SK-N-DZ (cell line): Measurements from ENCODE around the gene SATB2. TPM values are rescaled to one million over a fixed set of nuclear protein-coding genes. Genes with fewer than 3 reads are reported as not detected.
A peak's percentile ranks its signal among the peaks of the same experiment; 100 is the strongest.

Experiments
- DNase-seq: peaks from one replicate; pipeline ENCODE4 v3.0.0-alpha.2; 2015; ENCODE audit warnings: low spot score
- polyA plus RNA-seq, 2 experiments: library from polyadenylated mRNA; depleted of rRNA; stranded (reverse); fragments of >200 nt; gene quantifications; 2 replicates each; pipeline ENCODE4 v1.2.3, GENCODE V29; 2014

Gene SATB2
- polyA plus RNA-seq (2014; cell fraction: cytosol; rRNA removed), result 13.0 and 13.4 TPM in 2 replicates
- polyA plus RNA-seq (2014; cell fraction: nucleus; rRNA removed), result 21.5 and 28.5 TPM in 2 replicates

GRCh38 chr2:199457147-199458008, at the start of gene SATB2:
TSS of gene SATB2 (minus strand) at chr2:199457939. CDS start at chr2:199456037, 1,902 bp downstream.
- DNase-seq, result peak; percentile 53

DNA sequence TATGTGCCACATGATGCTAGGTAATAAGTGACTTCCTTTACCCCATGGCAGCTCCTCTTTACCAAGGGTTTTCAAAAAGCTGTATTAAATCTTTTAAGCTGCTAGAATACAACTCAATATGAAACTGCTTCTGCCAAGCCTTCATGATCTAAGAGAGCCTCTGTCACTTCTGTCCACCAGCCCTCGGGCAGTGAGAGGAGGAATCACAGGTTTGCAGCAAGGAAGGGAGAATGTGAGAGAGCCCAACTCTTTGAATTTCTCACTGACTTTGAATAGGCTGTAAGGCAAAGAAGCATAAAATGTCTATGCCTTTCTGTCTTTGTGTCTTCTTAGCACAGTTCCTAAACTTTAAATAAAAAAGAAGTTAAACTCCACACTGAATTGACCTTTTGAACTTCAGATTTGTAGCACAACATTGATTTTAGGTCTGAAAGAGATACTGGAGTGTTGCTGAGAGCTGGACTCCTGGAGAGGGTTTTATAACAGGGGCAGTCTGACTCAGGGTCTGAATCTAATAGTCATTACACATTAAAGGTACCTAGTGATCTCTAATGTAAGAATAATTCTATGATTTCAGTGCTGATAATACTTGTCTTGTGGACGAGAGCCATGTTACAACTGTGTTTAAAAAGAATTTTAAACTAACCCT, 48.1 kb upstream of the SATB2 start:
- DNase-seq, result no peak

DNA sequence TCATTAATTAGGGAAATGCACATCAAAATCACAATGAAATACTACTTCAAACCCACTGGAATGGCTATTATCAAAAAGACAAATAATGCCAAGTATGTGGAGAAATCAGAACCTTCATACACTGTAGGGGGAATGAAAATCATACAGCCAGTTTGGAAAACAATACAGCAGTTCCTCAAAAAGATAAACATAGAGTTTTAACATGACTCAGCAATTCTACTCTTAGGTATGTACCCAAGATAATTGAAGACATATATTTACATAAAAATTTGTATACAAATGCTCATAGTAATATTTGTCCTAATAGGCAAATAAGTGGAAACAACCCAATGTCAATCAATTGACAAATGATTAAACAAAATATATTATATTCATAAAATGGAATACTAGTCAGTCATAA, 45.4 kb upstream of the SATB2 start:
- no peak for DNase-seq

GRCh38 chr2:199499005-199499404, 41.3 kb upstream of the SATB2 start:
- no peak for DNase-seq

DNA sequence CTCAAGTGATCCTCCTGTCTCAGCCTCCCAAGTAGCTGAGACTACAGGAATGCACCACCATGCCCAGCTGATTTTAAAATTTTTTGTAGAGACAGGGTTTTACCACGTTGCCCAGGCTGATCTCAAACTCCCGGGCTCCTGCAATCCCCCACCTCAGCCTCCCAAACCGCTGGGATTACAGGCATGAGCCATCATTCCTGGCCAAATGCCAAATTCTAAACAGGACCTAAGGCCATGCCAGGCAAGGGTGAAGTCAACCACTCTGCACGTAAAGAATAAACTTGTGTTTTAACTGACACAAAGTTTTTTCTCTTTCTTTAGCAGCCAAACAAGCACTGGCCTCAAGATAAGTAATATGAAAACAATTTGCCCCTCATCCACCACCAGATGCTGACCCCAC, 37.4 kb upstream of the SATB2 start:
- DNase-seq, result no peak

DNA sequence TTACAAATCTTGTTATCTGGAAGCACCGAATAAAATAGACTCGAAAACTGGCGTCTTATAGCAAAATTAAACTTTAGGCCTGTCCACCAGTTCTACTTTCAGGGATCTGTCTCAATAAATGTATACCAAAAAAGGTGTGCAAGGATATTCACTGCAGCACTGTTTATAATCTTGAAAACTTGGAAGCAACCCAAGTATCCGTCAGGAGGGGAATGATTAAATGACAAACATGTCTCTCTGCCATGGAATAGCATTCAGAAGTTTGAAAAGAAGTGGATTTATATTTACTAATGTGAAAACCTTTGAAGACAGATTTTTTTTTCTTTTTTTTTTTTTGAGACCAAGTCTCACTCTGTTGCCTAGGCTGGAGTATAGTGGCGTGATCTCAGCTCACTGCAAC, 32.3 kb upstream of the SATB2 start:
- DNase-seq, result no peak

- peak; percentile 43 for DNase-seq
These were observed 31.1 kb upstream of the SATB2 start for GRCh38 chr2:199488772-199489400.

- peak; percentile 72 for DNase-seq
These were observed 28.1 kb upstream of the SATB2 start for GRCh38 chr2:199485732-199486335.

- peak; percentile 58 for DNase-seq
These were observed 27.2 kb upstream of the SATB2 start for GRCh38 chr2:199484927-199485326.

DNA sequence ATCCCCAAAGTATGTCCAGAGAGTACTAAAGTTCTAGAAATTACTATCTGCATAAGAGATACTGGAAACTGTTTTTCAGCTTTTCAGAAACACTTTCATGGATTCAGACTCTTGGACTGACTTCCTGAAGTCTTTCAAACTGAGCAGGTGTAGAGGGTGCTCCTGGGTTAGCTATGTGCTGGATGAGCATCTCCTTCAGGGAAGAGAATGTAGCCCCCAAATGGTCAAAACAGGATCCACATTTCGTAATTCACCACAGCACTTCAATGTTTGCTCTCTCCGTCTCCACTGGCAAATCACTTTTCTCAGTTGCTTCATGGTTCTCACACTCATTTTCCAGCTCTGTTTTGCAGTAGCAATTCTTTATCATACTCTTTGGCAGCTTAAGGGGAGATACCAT, 23.2 kb upstream of the SATB2 start:
- no peak for DNase-seq

DNA sequence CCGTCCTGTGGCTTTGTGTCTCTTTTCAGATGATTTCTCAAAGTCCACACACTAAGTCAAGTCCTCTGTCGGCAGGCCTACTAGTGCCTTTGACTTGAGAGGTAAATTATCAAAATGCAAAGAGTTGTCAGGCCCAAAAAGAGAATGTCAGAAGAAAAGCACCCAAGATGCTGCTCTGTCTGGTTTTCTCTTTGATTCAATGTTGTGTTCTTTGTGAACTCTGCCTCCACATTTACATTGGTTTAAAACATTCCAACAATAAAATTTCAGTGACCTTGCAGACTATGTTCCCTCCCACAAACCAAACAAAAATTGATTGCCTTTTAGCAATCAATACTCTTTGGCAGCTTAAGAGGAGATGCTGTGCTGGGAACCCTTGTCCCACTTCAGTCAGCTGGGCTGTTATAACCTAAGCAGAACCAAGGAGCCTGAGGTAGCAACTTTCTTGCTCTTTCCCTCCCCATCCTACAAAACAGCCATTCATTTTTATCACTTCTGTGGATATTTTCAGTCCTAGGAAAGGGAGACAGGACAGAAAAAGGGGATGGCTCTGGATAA, 19.6 kb upstream of the SATB2 start:
- DNase-seq, result no peak

- peak; percentile 82 for DNase-seq
These were observed 13.8 kb upstream of the SATB2 start for GRCh38 chr2:199471443-199472057.

- DNase-seq, result no peak
These were observed 13.1 kb upstream of the SATB2 start for GRCh38 chr2:199470672-199471442.

- DNase-seq, result no peak
These were observed 12.6 kb upstream of the SATB2 start for GRCh38 chr2:199470361-199470671.

- no peak for DNase-seq
These were observed 12.0 kb upstream of the SATB2 start for GRCh38 chr2:199469514-199470360.

DNA sequence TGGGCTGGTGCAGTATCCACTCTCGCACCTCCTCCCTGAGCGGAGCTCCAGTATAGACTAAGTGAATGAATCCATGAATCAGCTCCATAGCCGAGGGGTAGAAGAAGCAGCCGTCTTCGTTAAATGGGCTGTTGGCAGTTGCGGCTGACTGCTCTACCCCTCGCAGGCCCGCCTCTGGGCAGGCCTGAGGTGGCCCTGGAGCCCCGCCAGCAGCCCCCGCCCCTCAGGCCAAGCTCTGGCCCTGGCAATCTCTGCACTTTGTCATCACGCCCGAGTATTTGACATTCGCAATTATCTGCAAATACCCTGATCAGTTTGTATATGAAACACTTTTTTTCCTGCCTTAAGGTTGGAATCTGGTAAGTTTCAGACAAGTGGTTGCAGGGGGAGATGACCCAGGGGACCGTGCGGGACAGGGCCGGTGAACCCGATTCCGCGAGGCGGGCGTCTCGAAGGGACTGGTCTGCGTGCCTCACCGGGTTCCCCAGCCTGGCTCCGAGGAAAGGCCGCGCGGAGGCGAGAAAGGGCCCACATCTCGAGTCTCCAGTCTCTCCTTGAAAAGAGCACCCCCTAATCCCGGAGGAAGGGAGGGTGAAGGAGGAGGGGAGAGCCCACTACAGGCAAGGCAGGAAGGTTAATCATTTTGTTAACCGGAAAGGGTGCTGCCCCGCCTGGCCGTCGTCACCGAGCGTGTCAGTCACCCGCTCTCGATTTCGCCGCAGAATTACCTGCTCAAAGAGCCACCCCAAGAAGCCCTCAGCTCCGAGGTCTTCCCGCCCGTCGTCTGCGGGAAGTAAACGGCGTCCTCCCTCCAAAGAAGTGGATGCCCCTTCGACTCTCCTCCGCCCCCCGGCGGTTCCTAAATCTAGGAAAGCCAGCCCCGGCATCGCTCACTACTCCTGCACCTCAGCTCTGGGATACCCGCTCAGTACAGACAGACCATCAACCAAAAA, 11.1 kb upstream of the SATB2 start:
- peak; percentile 44 for DNase-seq

GRCh38 chr2:199467066-199467822, 9.5 kb upstream of the SATB2 start:
- DNase-seq, result peak; percentile 20

GRCh38 chr2:199466692-199467065, 8.9 kb upstream of the SATB2 start:
- DNase-seq, result no peak
